GM21528 (cell line): ENCODE results near the gene OR7C2.
"Not testable (repeated sequence)": the region's sequence is repeated elsewhere in the genome, so short reads cannot be mapped to it uniquely, and the experiment has no call there.

Experiments
- ATAC-seq: cut with Tn5 transposase; IDR thresholded peaks from one replicate; pipeline ENCODE4 v1.9.1; 2021; ENCODE audit warnings: mild to moderate bottlenecking, moderate library complexity; ENCODE audit not compliant: unreplicated experiment, low FRiP score

The OR7C2 gene

DNA sequence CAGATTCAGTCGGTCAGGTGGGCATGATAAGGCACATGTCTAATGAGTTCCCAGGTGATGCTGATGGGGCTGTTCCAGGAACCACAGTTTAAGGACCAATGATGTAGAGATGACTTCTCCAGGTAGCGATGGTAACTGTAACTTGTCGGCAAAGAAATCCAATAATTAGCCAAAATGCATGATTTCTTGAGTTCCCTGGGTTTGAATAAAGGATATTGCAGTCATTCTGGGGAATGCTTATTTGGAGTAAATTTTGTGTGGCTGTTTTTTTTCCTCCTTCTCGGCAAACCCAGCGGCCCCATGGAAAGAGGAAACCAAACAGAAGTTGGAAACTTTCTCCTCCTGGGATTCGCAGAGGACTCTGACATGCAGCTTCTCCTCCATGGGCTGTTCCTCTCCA, at the start of gene OR7C2:
OR7C2 (plus strand) TSS at position 301 of the 400 bp plus-strand sequence; CDS start at position 301, 0 bp downstream.
- no peak for ATAC-seq

DNA sequence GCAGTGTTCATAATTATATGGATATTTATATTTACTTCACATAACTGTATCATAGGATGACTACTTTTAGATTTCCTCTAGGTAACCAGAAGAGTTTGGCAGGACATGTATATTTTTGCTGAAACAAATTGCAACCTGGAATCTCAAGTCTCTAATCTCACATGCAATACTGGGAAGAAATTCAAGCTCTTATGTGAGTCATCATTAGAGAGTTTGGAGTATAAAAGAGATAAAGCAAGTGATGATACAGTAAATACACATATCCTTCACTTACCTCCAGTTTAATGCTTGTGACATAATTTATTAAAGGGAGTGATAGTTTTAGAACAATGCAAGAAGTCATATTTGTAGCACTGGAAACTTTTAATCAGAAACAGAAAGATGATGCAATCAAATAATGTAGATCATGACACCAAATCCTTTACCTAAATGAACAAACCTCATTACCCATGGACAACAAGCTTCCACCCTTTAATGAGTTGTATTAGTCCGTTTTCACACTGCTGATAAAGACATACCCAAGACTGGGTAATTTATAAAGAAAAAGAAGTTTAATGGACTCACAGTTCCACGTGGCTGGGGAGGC, 39.5 kb upstream of the OR7C2 start:
- no peak for ATAC-seq

DNA sequence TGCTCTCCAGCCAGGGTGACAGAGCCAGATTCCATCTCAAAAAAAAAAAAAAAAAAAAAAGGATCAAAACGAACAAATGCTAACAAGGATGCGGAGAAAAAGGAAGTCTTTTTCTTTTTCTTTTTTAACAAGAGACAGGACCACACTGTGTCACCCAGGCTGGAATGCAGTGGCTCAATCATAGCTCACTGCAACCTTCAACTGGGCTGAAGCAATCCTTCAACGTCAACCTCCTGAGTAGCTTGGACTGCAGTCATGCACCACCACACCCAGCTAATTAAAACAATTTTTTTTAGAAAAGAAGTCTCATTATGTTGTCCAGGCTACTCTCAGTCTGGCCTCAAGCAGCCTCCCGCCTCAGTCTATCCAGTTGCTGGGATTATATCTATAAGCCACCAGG, 34.6 kb upstream of the OR7C2 start:
- no peak for ATAC-seq

DNA sequence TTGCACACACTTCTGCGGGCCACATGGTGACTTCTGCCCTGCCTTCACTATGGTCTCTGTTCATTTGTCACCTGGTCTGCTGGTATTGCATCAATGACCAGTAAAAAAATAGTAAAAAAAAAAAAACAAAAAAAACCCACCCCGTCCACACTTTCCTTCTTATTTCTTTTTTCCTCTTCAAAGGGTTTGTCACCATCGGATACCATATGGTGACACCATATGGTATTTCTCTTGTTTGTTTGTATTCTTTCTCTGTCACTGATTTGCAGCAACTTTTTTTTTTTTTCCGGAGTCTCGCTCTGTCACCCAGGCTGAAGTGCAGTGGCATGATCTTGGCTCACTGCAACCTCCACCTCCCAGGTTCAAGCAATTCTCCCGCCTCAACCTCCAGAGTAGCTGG, 26.2 kb upstream of the OR7C2 start:
- no peak for ATAC-seq

DNA sequence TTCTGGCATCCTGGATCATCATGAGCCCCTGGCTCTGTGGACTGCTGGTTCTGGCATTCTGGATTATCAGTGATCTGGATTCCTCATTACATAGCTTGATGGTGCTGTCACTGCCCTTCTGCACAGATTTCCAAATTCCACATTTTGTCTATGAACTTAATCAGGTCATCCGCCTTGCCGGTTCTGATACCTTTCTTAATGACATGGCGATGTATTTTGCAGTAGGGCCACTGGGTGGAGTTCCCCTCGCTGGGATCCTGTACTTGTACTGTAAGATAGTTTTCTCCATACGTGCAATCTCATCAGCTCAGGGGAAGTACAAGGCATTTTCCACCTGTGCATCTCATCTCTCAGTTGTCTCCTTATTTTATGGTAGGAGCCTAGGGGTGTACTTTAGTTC, 24.4 kb upstream of the OR7C2 start:
- no peak for ATAC-seq

DNA sequence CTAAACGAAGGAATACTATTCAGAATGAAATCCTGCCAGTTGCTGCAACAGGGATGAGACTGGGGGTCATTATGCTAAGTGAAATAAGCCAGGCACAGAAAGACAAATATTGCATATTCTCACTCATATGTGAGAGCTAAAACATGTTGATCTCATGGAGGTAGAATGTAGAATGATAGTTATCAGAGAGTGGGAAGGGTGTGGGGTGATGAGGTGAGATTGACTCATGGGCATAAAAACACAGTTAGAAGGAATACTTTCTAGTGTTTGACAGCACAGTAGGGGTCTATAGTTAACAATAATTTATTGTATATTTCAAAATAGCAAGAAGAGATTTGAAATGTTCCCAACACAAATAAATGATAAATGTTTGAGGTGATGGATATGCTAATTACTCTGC, 7.8 kb upstream of the OR7C2 start:
- no peak for ATAC-seq

DNA sequence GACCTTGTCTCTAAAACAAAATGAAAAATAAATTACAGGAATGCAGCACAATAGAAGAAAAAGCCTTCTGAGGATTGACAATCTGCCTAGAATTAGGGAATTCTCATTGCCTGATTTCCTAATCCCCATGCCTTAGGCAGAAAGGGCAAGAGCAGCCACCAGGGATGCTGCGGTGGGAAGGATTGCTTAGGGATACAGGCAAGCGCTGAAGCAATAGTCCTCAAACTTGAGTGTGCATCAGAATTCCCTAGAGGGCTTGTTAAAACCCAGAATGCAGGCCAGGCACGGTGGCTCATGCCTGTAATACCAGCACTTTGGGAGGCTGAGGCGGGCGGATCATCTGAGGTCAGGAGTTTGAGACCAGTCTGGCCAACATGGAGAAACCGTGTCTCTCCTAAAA, 1.0 kb upstream of the OR7C2 start:
- ATAC-seq: no peak

DNA sequence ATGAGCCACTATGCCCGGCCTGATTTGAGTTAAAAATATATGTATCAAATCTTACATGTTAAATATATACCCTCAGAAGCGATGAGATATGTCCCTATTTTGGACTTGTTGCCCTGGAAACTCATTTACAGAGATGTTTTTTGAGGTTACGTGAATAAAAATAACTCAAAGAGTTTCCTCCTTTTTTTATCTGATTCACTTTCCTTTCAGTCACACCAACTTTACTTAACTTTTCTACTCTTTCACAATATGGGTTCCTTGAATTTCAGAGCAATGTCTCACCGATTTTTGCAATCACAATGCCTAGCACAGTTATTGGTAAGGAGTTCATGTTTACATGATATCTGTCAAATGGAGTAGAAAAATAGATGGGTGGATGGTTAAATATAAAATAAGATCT, 2.3 kb downstream of the OR7C2 start:
- ATAC-seq: no peak

DNA sequence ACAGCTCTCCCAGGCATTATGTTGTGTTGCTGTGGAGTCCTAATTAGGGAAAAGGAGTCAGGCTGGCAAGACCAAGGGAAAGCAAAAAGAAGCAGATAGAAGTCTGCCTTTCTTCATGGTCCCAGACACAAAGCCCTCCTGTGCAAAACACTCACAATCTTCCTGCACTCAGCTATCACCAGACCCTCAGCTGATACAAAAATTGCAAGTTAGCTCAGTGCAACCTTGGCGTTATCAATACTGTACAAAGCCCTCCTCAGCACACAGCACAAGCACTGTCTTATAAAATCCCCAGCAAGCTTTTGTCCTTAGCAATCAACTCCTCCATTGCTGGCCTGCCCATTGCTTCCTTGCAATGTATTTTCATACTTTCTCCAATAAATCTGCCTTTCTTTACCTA, 3.2 kb downstream of the OR7C2 start:
- no peak for ATAC-seq

DNA sequence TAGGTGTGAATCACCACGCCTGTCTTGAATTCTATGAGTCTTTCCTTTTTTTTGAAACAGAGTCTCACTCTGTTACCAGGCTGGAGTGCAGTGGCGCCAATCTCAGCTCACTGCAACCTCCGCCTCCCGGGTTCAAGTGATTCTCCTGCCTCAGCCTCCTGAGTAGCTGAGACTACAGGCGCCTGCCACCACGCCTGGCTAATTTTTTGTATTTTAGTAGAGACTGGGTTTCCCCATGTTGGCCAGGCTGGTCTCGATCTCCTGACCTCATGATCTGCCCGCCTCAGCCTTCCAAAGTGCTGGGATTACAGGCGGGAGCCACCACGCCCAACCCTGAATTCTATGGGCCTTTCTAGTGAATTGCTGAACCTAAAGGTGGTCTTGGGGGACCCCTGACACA, 8.1 kb downstream of the OR7C2 start:
- ATAC-seq: not testable (repeated sequence)

DNA sequence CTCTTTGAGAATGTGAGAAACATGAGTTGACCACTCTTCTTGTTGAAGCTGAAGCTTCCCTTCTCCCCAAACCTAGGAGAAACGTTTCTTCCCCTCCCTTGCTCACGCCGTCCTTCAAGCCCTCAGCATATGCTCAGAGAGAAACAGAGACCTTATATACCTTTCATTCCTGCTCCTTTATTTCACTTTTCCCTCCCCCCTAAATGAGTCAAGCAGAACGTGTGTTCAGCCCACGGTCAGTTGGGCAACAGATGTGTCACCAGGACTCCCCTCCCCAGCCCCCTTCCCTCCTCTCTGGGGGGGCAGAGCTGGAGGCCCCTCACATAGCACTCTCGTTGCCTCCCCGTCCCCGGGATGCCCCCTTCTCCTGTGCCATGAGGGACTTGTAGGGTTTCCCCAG, 8.6 kb downstream of the OR7C2 start:
- ATAC-seq: no peak

DNA sequence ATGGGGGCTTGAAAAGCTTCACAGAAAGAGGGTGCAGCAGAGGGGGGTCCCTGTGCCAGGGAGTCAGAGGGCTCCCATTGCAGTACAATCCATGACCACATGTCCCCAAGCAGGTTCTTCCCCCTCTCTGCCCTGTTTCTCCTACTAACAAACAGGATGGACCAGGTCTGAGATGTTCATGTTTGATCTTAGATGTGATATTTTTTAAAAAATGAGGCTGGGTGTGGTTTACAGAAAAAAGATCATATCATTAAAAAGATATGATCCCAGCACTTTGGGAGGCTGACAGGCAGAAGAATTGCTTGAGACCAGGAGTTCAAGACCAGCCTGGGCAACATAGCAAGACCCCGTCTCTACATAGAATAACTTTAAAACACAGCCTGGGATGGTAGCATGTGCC, 9.1 kb downstream of the OR7C2 start:
- ATAC-seq: no peak

DNA sequence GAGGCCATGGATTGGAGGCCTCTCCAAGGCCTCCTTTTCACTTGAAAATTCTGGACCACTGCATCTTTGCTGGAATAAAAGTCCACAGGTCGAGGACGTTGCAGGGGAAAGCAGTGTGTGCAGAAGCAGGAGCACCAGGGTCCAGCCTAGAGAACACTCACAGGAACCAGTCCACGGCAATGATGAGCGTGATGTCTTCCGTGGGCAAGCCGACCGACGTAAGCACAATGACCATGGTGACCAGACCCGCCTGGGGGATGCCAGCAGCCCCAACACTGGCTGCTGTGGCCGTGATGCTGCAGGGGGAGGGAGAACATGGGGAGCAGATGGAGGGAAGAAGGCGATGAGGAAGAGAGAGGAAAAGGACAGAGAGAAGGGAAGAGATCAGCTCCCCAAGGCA, 11.5 kb downstream of the OR7C2 start:
- no peak for ATAC-seq

DNA sequence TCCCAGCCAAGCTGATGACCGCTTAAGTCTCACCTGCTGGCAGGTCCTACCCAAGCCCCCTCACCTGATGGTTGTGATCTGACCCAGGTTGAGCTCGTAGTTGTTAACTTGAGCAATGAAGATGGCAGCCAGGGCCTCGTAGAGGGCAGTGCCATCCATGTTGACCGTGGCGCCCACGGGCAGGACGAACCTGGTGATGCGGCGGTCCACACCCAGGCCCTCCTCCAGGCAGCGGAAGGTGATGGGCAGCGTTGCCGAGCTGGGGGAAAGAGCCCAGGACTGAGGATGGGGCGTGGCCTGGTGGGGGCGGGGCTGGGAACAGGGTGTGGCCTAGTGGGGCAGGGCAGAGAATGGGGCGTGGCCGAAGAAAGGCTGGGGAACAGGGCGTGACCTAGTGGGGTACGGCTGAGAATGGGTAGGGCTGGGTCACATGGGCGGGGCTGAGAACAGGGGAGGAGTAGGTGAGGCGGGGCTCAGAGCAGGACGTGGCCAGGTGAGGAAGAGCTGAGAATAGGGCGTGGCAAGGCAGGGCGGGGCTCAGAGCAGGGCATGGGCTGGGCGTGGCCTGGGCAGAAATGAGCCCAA, 12.9 kb downstream of the OR7C2 start:
- ATAC-seq: no peak

DNA sequence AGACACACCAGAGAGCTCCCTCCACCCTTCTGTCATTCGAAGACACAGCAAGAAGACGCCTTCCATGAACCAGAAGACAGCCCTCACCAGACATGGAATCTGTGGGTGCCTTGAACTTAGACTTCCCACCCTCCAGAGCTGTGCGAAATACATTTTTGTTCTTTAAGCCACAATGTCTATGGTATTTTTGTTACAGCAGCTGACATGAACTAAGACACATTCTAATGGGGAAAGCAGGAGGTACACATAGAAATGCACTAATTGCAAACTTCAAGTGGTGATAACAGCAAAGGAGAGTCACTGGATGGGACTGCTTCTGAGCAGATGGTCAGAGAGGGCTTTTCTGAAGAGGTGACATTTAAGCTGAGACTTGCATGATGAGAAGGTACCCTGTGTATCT, 16.2 kb downstream of the OR7C2 start:
- no peak for ATAC-seq

DNA sequence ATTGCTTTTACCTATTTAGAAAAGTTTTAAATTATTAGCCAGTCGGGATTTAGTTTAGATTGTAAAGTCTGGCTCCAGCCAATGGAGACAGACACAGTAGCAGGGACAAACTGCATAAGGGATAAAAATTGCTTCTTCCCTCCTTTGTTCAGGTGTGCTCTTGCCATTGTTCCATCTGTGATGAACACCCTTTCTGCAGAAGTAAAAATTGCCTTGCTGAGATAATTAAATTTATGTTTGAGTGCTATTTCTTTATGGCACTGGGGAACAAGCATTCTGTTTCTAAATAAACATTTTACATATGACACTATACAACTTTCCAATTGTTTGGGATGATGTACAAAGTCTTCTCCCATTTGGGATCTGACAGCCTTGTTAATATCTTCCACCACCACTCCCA, 18.0 kb downstream of the OR7C2 start:
- no peak for ATAC-seq

DNA sequence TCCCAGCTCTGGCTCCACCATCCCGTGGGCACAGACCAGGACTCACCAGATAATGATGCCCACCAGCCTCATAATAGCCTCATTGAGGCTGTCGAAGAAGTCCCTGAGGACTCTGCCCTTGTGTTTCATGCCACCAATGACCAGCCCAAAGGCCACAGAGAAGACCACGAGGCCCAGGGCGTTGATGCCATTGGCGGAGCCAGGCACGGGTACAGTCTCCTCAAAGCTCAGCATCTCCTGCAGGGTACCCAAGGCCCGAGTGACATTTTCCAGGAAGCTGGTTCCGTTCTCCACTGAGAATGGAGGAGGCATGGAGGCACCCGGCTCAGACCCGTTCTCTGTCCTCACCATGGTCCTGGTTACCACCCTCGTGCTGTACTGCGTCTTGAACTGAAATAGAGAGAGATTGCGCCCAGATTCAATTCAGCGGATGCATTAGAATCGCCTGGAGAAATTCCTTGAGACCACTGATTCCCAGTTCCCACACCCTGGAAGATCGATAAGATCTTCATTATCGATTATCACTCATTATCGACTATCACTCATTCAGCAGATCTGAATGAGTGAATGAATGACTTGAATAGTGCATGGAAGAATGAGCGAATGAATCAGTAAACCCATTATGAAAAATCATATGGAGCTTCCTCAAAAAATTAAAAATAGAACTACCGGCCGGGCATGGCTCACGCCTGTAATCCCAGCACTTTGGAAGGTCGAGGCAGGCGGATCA, 20.8 kb downstream of the OR7C2 start:
- ATAC-seq: no peak

DNA sequence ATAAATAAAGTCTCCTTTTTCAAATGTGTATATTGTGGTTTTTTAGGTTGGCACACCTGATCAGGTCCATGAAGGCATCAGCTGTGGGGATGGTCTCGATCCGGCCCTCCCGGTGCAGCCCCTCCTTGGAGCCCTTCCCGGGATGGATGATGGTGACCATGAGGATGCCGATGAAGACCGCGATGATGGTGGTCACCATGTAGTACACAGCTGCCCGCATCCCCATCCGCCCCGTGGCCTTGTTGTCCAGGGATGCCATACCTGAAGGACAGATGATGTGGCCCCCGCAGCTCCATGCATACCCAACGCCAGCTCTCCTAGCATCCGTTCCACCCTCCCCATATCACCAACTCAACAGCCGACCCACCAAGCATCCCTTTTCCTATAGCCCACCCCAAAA, 27.0 kb downstream of the OR7C2 start:
- no peak for ATAC-seq

DNA sequence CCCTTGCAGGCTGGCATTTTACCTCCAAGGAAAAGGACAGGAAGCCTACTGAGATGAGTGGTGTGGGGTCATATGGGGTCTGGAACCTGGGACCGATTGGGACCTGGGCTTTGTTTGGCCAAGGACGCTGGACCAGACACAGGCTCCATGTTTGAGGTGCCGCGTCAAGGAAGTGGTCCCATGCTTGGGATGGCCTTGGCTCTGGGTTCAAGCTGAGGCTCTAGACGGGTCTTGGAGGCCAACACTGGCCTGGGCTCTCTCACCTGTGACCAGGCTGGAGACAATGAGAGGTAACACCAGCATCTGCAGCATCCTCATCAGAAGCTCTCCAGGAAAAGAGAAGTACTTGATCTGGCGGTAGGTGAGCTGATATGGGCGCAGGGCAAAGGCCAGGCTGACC, 30.2 kb downstream of the OR7C2 start:
- ATAC-seq: no peak

DNA sequence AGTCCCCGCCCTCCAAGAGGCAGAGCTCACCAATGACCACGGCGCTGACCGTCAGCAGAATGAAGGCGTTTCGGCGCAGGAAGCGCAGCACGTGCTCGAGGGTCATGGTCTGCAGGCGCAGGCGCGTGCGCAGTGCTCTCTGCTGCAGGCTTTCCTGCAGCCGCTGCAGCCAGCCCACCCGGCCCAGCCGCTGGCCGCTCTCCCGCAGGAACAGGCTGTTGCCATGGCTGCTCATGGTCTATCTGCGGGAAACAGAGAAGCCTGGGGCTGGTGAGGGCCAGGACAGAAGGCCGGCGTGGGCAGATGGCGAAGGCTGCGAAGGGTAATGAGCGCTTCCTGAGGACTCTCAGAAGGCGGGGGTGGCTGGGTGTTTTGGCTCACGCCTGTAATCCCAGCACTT, 31.4 kb downstream of the OR7C2 start:
- ATAC-seq: no peak

DNA sequence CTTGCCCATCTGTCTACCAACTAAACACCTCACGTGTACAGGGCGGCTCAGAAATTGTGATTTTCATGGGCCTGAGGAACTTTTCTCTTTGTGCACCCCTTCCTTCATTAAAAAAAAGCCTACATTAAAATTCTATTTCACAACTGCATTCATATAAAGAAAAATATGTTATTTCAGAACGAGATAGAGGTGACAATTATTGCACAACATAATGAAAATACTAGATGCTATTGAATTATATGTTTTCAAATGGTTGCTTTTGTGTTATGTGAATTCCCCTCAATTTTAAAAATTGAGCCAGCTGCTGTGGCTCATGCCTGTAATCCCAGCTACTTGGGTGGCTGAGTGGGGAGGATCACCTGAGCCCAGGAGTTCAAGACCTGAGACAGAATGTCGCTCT, 33.2 kb downstream of the OR7C2 start:
- ATAC-seq: no peak

DNA sequence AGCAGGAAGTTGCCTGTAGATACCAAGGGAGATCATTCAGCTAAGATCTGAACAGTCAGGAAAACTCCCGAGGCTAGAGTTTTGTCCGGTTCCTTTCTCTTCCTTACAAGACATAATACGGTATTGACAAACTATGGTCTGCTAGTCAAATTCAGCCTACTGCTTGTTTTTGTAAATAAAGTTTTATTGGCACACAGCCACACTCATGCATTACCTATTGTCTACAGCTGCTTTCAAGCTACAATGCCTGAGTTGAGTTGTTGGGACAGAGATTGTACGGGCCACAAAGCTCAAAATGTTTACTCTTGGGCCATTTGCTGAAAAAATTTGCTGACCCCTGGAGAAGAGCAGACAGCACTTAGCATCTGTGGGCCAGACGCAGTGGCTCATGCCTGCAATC, 35.8 kb downstream of the OR7C2 start:
- no peak for ATAC-seq
